Measurements from ENCODE around the gene C6.
"Not testable (repeated sequence)": the region's sequence is repeated elsewhere in the genome, so short reads cannot be mapped to it uniquely, and the experiment has no call there.

The C6 gene

DNA sequence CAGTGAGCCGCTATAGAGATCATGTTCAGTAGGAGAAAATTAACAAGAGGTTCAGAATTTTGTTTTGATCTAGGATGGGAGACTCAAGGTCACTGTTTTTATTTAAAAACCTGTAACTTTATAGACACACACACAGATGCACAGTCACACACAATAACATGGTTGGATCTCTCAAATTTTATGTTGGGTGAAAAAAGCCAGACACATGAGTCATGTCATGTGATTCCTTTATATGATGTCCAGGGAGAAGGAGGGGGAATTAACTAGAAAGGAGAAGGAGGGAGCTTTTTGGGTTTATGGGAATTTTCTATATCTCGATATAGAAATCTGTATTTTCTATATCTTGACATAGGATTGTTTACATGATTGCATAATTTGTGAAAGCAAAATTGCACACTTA, 17.1 kb downstream of the C6 start:
- no peak for DNase-seq

DNA sequence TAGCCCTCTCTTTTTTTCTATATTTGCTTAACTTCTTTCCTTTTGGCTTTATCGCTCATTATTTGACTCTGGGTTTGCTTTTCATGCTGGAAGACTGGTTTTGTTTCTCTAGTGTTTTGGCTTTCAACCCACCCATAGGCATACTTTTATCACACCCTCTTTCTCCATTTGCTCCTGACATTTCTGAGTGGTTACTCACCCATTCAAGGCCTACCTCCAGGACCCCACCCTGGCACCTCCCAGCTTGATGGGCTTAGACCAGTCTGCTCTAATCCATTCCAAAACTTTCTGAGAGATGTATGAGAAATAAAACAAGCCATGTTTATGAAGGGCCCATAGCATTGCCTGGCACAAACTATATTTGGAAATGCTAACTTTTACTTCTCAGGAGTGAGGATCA, 18.1 kb downstream of the C6 start:
- DNase-seq: no peak

GRCh38 chr5:41194339-41194738, 19.0 kb downstream of the C6 start:
- no peak for DNase-seq

GRCh38 chr5:41193456-41194205, 19.7 kb downstream of the C6 start:
- no peak for DNase-seq

GRCh38 chr5:41191249-41191648, 22.1 kb downstream of the C6 start:
- no peak for DNase-seq

DNA sequence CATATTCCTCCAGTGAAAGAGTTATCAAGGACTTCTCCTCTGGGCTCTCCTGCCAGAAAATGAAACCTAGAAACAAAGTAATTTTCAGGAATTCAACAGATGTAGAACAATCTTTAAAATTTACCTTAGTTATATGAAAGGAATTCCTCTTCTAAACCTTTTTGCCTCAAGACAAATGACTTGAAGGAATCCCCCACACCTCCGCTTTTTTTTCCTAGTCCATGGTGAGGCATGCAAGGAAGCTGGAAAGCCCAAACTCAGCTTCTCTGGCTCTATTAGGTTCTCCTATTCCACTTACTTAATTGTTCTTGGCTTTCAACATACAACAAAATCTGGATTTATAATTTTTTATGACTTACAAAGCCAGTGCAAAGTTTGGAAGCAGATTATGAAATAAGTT, 27.2 kb downstream of the C6 start:
- no peak for DNase-seq

DNA sequence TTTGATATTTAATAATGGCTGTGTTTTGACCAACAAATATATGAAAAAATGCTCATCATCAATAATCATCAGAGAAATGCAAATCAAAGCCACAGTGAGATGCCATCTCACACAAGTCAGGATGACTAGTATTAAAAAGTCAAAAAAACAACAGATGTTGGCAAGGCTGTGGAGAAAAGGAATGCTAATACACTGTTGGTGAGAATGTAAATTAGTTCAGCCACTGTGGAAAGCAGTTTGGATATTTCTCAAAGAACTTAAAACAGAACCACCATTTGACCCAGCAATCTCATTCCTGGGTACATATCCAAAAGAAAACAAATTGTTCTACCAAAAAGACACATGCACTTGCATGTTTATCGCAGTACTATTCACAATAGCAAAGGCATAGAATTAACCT, 30.0 kb downstream of the C6 start:
- DNase-seq: not testable (repeated sequence)

DNA sequence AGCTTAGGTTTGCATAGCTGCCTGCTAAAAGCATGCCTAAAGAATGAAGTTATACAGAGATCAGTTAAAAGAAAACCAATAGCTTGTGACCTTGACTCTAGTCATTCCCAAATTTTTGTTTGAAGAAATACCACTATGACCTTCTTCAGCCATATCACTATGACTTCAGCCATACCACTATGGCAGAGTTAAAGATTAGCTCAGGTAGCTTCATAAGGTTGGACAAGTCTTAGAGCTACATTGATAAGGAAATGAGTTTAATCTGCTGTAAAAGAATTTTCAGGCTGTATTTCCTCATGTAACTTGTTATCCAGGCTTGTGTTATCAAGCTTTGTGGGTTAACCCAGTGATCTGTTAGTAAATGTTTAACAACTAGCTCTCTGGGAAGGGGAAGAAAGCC, 30.7 kb downstream of the C6 start:
- no peak for DNase-seq

DNA sequence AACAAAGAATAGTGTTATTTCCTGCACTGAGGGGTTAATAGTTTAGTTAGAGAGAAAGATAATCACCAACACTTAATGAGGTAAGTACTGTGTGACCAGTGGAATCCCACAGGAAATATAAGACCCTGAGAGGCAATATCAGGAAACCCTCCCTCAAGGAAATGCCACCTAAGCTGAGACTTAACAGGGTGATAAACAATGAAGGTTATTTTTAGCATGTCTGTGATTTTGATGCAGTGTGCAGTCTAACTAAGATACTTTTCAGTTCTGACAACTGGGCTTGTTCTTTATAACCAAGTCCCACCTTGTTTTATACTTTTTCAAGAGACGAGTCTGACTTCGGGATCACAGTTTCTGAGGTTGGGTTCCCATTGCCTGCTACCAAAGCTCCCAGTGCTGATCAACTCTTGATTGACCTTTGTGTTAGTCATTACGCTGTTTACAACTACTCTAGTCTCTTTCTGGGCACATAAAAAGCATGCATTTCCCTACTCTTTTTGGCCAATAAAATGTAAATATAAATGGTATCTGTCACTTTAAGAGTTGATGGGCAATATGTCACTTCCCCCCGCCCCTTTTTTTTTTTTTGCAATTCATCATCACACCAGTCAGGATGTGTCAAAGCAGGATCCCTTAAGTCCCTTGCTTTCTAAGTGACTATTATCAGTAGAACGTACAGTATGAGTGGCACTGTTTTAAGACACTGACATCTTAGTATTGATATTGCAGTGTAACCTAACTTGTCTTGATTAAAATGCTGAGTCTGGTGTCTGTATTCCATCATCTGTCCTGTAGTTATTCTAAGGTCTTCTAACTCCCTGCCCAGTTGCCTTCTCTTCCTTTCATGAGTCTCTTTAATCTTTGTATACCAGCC, 31.4 kb downstream of the C6 start:
- no peak for DNase-seq

- no peak for DNase-seq
These were observed 36.4 kb downstream of the C6 start for GRCh38 chr5:41176952-41177351.

- no peak for DNase-seq
These were observed 41.3 kb downstream of the C6 start for GRCh38 chr5:41172012-41172411.

- DNase-seq: no peak
These were observed 52.1 kb downstream of the C6 start for GRCh38 chr5:41161271-41161670.

- DNase-seq: no peak
These were observed 55.9 kb downstream of the C6 start for GRCh38 chr5:41157272-41157894.

- no peak for DNase-seq
These were observed 56.6 kb downstream of the C6 start for GRCh38 chr5:41156739-41157138.

DNA sequence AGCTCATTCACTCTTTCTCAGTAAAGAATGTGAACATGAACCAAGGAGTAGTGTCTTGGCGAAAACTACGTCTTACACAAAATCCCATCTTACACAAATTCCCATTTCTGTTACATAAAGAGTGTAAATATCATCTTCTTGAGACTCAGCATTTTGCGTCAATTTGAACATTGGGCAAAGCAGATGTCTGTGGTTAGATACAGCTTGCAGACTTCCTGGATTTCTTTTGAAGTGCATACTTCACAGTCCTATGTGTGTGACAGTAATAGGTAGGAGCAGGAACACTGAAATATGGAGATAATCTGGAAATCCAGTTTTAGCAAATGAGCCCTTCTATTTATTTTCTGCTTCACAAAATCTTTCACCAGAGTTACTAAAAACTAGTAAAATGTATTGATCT, 58.8 kb downstream of the C6 start:
- no peak for DNase-seq

GRCh38 chr5:41151564-41151963, 61.8 kb downstream of the C6 start:
- DNase-seq: no peak

DNA sequence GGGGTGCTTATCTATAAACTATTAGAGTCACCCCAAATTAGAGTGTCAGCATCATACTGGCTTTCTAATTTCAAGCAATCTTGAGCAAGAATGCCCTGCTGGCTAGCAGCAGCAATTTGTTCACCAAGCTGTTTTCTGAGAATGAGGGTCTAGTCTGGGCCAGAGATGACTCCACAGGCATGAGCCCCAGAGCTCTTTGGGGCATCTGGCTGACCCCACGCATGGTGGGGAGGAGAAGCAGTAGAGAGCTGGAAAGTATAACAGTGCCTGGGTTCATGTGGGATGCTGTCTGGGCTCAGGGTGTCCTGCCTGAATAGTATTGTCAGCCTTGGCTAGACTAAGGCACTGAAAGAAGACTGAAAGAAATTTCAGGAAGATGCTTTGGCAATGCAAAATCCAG, 64.9 kb downstream of the C6 start:
- DNase-seq: no peak

GRCh38 chr5:41145306-41145705, 68.0 kb downstream of the C6 start:
- no peak for DNase-seq

DNA sequence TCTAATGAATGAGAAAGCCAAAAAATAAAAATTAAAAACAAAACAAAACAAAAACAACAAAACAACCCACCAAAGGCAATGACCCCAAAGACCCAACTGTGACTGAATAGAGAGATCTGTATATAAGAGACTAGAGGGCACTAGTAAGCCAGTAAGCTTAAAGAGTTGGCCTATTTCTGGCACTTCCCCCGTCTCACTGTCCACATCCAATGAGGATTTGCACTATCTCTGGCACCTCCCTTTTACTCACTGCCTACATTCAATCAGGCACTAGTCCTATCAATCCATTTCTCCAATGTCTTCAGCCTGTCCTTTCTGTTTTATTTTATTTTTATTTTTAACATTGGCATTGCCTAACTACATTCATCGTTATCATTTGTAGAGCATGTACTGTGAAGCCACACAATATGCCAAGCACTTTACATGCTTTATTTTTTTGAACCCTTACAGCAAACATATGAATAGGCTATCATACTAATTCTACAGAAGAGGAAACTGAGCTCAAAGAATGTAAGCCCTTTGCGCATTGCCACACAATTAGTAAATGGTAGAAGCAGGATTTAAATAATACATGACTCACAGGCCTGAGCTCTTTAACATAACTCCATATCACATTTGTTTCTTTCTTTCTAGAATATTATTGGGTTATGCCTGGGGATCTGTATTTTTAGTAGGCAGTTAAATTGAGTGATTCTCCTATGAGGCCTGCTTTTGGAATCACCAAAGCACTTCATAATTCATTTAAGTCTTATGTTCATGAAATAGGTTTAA, 70.0 kb downstream of the C6 start:
- DNase-seq: no peak

DNA sequence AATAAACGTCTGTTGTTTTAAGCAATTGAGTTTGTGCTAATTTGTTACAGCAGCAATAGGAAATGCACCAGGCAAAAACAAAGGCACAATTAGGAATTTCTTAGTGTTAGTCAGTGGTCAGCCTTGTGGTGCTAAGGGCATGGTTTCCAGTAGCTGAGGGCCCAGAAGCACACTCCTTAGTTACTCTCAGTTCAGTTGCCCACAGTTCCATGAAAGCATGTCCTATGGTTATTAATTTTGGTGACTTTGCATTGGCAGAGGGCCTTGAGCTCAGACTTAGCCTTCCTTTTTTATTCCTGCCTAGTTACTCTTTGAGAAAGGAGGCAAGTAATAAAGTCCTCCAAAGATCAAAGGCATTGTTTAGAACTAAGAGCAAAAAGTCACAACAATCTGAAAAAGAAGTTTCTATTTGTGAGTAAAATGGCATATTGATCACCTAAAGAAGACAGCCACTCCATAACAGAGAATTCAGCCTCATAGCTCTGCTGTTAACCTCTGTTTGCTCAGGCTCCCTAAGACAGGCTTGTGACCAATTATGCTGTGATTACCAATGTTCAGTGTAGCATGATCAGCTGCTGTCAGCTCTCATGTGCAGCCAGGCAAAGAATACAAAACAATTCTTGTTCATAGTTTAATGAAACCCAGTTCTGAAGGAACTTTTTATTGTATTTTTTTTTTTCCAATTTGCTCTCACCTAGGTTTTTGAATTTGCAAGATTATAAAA, 85.2 kb downstream of the C6 start:
- no peak for DNase-seq

- no peak for DNase-seq
These were observed 90.9 kb downstream of the C6 start for GRCh38 chr5:41122459-41122858.

DNA sequence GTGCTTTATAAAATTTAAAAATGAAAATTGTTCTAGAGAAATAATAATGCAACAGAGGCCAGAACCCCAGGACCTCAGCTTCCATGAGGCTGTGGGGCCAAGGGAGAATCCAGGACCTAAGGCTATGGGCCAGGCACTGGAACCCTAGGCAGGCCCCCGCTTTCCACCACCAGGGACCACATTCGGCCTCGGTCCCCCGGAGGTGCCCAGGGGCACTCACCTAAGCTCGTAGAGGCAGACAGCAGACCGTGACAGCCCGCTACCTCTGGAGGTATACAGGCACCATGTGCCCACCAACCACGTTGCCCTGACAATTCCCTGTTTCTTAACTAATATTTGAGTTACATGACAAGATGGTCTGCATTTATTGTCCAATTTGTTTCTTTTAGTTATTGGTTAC, 92.7 kb downstream of the C6 start:
- DNase-seq: no peak

- no peak for DNase-seq
These were observed 95.2 kb downstream of the C6 start for GRCh38 chr5:41118177-41118576.

All from activated T-cell treated with anti-CD3 and anti-CD28 coated beads for 4 hours (primary cell).